ENCODE data around the gene IQGAP3.

The IQGAP3 gene

GRCh38 chr1:156528231-156528630, 44.1 kb downstream of the IQGAP3 start:
- peaks cover 25% of the 10 kb centered on the region for H3K4me1 Mint-ChIP-seq
- no peak overlapping the region for H3K27ac Mint-ChIP-seq
- no peak for TF ChIP-seq CTCF (IDR thresholded peaks at IDR 0.05; ENCODE audit: unreplicated experiment in 3 of 3)
- no peaks in the 10 kb centered on the region for H3K9me3 Mint-ChIP-seq
- no peak overlapping the region for H3K4me3 Mint-ChIP-seq
- no peaks in the 10 kb centered on the region for H3K27me3 Mint-ChIP-seq (ENCODE audit: low read depth)
- H3K36me3 Mint-ChIP-seq (ENCODE audit: low read depth): peaks cover 39% of the 10 kb centered on the region

DNA sequence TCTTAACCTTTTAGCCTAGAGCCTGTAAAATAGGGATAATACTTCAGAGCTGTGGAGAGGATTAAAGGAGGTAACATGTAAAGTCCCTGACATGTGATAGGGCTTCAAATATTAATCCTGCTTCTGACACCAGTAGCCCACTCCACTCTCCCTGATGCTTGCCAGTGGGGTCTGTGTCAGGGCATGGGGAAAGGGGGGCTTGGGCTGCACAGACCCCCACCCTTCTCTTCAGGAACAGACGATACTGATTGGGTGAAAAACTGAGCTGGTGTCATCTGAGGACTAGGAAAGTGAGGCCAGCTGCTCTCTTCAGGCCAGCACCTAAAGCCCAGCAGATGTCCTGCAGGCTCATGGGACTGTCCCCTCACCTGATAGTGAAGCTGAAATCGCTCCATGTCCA, 44.8 kb downstream of the IQGAP3 start:
- Mint-ChIP-seq H3K27me3 (ENCODE audit: low read depth) (no peaks in the 10 kb centered on the region), H3K9me3 (no peaks in the 10 kb centered on the region), H3K4me1 (peaks cover 25% of the 10 kb centered on the region), H3K27ac (no peak overlapping the region), H3K36me3 (ENCODE audit: low read depth) (peaks cover 38% of the 10 kb centered on the region), H3K4me3 (no peak overlapping the region)
- no peak for TF ChIP-seq CTCF (IDR thresholded peaks at IDR 0.05; ENCODE audit: unreplicated experiment in 3 of 3)

DNA sequence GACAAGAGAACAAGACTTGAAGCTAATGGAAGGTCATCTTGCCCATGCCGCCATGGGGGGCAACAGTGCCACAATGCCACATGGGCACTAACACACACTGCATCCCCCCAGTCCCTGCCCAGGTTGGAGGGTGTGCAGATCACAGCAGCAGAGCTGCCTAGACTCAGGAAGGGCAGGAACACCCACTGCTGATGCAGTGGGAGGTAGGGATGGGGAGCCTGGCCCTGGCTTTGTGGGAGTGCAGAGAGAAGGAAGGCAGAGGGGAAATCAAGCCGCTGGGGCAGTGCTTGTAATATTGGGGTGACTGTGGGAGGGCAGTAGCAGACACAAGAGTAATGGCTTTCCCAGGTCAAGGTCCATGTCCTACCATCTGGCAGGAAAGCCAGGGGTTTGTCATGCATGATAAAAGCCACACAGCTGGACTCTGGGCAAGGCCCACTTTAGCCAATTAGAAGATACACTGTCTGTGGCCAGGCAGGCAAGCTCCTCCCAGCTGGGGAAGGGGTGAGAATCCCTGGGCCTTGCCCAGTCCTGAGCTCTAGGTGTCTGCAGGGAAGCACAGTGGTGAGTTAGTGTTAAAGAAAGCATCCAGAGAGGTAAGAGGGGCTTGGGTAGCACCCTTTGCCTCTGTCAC, 46.4 kb downstream of the IQGAP3 start:
- Mint-ChIP-seq H3K9me3 (no peaks in the 10 kb centered on the region), H3K4me1 (peaks cover 25% of the 10 kb centered on the region), H3K27ac (peak overlapping the region in 2 of 3 experiments; percentile 39 to 77), H3K36me3 (ENCODE audit: low read depth) (peaks cover 33% of the 10 kb centered on the region), H3K27me3 (ENCODE audit: low read depth) (no peaks in the 10 kb centered on the region), H3K4me3 (no peak overlapping the region)
- no peak for TF ChIP-seq CTCF (IDR thresholded peaks at IDR 0.05; ENCODE audit: unreplicated experiment in 3 of 3)

DNA sequence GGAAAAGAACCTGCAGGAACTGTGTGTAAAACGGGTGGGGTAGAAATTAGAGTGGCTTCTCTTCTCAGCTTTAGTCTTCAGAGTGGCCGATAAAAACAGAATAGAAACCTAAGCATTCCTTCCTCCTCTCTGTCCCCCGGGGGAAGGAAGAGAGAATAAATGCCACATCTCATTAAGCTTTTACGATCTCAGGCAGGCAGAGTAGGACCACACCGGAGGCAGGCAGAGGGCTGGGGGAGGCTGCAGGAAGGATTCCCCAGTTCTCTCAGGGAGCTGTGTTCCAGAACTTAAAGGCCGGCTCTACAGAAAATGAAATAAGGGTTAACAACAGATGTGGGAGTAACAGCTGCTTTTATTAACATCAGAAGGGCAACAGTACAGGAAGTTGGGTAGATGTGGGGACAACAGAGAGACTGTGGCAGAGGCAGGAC, 47.3 kb downstream of the IQGAP3 start:
- H3K4me3 Mint-ChIP-seq: peak overlapping the region in 2 of 3 experiments; percentile 0 to 24
- H3K27ac Mint-ChIP-seq: peak overlapping the region; percentile 13 to 77 (median 70)
- H3K4me1 Mint-ChIP-seq: peaks cover 25% of the 10 kb centered on the region
- TF ChIP-seq CTCF (IDR thresholded peaks at IDR 0.05; ENCODE audit: unreplicated experiment in 3 of 3): no peak
- no peaks in the 10 kb centered on the region for H3K27me3 Mint-ChIP-seq (ENCODE audit: low read depth)
- H3K36me3 Mint-ChIP-seq (ENCODE audit: low read depth): peaks cover 25% of the 10 kb centered on the region
- no peaks in the 10 kb centered on the region for H3K9me3 Mint-ChIP-seq

DNA sequence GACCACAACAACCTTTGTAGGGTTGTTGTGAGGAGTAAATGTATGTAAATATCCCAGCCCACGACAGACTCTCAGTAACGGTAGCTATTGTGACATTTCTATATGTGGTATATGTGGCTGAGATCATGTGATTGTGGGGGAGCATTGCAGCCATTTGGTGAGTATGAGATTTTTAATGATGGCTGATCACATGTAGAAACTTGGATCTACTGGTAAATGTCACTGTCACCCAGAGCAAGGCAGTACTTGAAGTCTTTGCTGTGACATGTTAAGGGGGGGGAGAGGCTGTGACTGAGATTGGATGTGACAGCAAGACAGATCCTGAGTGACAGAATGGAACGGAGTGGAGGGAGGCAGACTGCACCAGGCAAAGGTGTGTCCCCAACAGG, 47.9 kb downstream of the IQGAP3 start:
- H3K4me3 Mint-ChIP-seq: no peak overlapping the region
- no peak for TF ChIP-seq CTCF (IDR thresholded peaks at IDR 0.05; ENCODE audit: unreplicated experiment in 3 of 3)
- peaks cover 25% of the 10 kb centered on the region for H3K4me1 Mint-ChIP-seq
- peak overlapping the region in 1 of 3 experiments; percentile 77 for H3K27ac Mint-ChIP-seq
- H3K36me3 Mint-ChIP-seq (ENCODE audit: low read depth): peaks cover 25% of the 10 kb centered on the region
- no peaks in the 10 kb centered on the region for H3K27me3 Mint-ChIP-seq (ENCODE audit: low read depth)
- no peaks in the 10 kb centered on the region for H3K9me3 Mint-ChIP-seq

DNA sequence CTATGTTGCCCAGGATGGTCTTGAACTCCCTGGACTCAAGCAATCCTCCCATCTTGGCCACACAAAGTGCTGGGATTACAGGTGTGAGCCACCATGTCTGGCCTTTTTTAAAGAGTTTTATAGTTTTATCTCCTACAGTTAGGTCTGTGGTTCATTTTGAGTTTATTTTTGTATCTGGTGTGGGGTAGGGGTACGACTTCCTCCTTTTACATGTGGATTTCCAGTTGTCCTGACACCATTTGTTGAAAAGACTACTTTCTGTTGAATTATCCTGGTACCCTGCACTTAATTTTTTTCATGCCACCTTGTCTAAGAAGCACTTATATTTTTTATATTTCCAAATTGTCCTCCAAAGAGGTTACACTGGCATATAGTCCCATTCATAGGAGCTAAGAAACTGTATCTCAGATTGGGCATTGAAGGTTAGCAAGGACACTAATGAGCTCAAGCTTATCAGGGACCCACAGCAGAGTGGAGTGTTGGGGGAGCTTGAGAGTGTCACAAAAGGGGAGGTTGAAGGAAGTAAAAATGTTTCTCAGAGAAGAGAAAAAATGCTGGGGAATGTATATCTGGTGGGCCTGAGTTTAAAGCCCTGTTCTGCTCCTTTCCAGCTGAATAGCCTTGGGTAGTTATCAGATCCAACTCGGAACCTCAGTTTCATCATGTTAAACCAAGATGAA, 48.4 kb downstream of the IQGAP3 start:
- H3K9me3 Mint-ChIP-seq: no peaks in the 10 kb centered on the region
- no peak overlapping the region for H3K4me3 Mint-ChIP-seq
- H3K27ac Mint-ChIP-seq: no peak overlapping the region
- H3K36me3 Mint-ChIP-seq (ENCODE audit: low read depth): peaks cover 21% of the 10 kb centered on the region
- TF ChIP-seq CTCF (IDR thresholded peaks at IDR 0.05; ENCODE audit: unreplicated experiment in 3 of 3): no peak
- H3K4me1 Mint-ChIP-seq: peaks cover 25% of the 10 kb centered on the region
- H3K27me3 Mint-ChIP-seq (ENCODE audit: low read depth): no peaks in the 10 kb centered on the region

All from nephron (organoid).